GM23338 (cell line): ENCODE data around the gene PIAS4.
A peak's percentile ranks its signal among the peaks of the same experiment; 100 is the strongest.

Experiments
- CREB1 ChIP-seq: fragments of 250-450 bp; sonication (Bioruptor Pico); IDR thresholded peaks from 2 replicates; pipeline ENCODE4 v1.5.0; 2020; ENCODE audit warnings: low read depth, mild to moderate bottlenecking, moderate library complexity
- CTCF ChIP-seq, 2 experiments: fragments of 200-600 bp in 1 of 2; sonication (generic) in 1 of 2; conservative IDR thresholded peaks; 2 replicates each; pipeline versions ENCODE4 v1.5.1 to v1.6.1; 2016 to 2017; ENCODE audit warnings: antibody characterized with exemption in 2 of 2, low read depth in 2 of 2, mild to moderate bottlenecking in 2 of 2, moderate library complexity in 1 of 2
- ETS1 ChIP-seq: IDR thresholded peaks from 2 replicates; pipeline ENCODE4 v1.6.1; 2016; ENCODE audit warnings: antibody characterized with exemption
- EZH2 ChIP-seq: fragments of 200-600 bp; sonication (generic); IDR thresholded peaks from one replicate; pipeline ENCODE4 v1.8.0; 2017; ENCODE audit warnings: antibody characterized with exemption, mild to moderate bottlenecking, low read depth; ENCODE audit not compliant: unreplicated experiment
- EZH2phosphoT487 ChIP-seq: fragments of 200-600 bp; sonication (generic); IDR thresholded peaks from one replicate; pipeline ENCODE4 v1.8.1; 2018; ENCODE audit warnings: antibody characterized with exemption; ENCODE audit not compliant: unreplicated experiment
- JUNB ChIP-seq: IDR thresholded peaks from one replicate; pipeline ENCODE4 v1.6.1; 2016; ENCODE audit warnings: antibody characterized with exemption; ENCODE audit not compliant: unreplicated experiment
- NANOG ChIP-seq: IDR thresholded peaks from 2 replicates; pipeline ENCODE4 v1.6.1; 2016; ENCODE audit warnings: antibody characterized with exemption, borderline replicate concordance
- POLR2AphosphoS5 ChIP-seq: IDR thresholded peaks from 2 replicates; pipeline ENCODE4 v1.6.1; 2016; ENCODE audit warnings: antibody characterized with exemption, low read depth
- REST ChIP-seq: IDR thresholded peaks from one replicate; pipeline ENCODE4 v1.6.1; 2018; ENCODE audit warnings: antibody characterized with exemption; ENCODE audit not compliant: unreplicated experiment
- STAT1 ChIP-seq: IDR thresholded peaks from one replicate; pipeline ENCODE4 v1.6.1; 2016; ENCODE audit warnings: antibody characterized with exemption; ENCODE audit not compliant: unreplicated experiment
- ZNF114 ChIP-seq: fragments of 250-450 bp; sonication (Bioruptor Pico); IDR thresholded peaks from 2 replicates; pipeline ENCODE4 v1.5.0; 2020; ENCODE audit warnings: mild to moderate bottlenecking, moderate library complexity
- ZNF331 ChIP-seq: fragments of 250-450 bp; sonication (Bioruptor Pico); IDR thresholded peaks from 2 replicates; pipeline ENCODE4 v1.5.0; 2020; ENCODE audit warnings: low read depth, mild to moderate bottlenecking, moderate library complexity
- ZNF462 ChIP-seq: fragments of 250-450 bp; sonication (Bioruptor Pico); IDR thresholded peaks from 2 replicates; pipeline ENCODE4 v1.5.0; 2020; ENCODE audit warnings: mild to moderate bottlenecking, moderate library complexity

GRCh38 chr19:4065430-4066175, 58.1 kb downstream of the PIAS4 start:
- TF ChIP-seq REST (no peak), EZH2phosphoT487 (no peak), CTCF (conservative IDR thresholded peaks at IDR 0.05; ENCODE audit: low read depth in 2 of 2) (no peak), CREB1 (CRISPR knock-in tag) (peak; percentile 46; the same call in 1 of the 2 replicates), EZH2 (no peak), POLR2AphosphoS5 (no peak; the same call in 1 of the 2 replicates), NANOG (no peak), ZNF114 (no peak), JUNB (no peak), STAT1 (no peak), ZNF462 (CRISPR knock-in tag) (no peak), ZNF331 (CRISPR knock-in tag) (no peak), ETS1 (peak; percentile 62)
